Trophoblast cell (in vitro differentiated cells and primary cell): ENCODE results near the gene DKK1.

Experiments used
- DNase-seq, 2 donors: peaks; one replicate each; pipeline ENCODE4 v3.0.0-alpha.2; 2016
- H2AFZ ChIP-seq: 2 replicates; pipeline ENCODE4 v1.6.1; 2013; ENCODE audit warnings: low read length, moderate library complexity, mild to moderate bottlenecking; ENCODE audit not compliant: insufficient read depth, poor library complexity
- H2AK5ac ChIP-seq: 2 replicates; pipeline ENCODE4 v1.6.1; 2013; ENCODE audit warnings: mild to moderate bottlenecking, low read length
- H2BK120ac ChIP-seq: 2 replicates; pipeline ENCODE4 v1.6.1; 2013; ENCODE audit warnings: low read length, mild to moderate bottlenecking, moderate library complexity; ENCODE audit not compliant: insufficient read depth, poor library complexity
- H2BK12ac ChIP-seq: 2 replicates; pipeline ENCODE4 v1.6.1; 2013; ENCODE audit warnings: mild to moderate bottlenecking, low read length, moderate library complexity
- H2BK5ac ChIP-seq: 2 replicates; pipeline ENCODE4 v1.6.1; 2013; ENCODE audit warnings: low read length, low read depth, moderate library complexity, mild to moderate bottlenecking; ENCODE audit not compliant: poor library complexity
- H3K14ac ChIP-seq: 2 replicates; pipeline ENCODE4 v1.6.1; 2013; ENCODE audit warnings: mild to moderate bottlenecking, low read length
- H3K18ac ChIP-seq: 2 replicates; pipeline ENCODE4 v1.6.1; 2013; ENCODE audit warnings: mild to moderate bottlenecking, low read length
- H3K23ac ChIP-seq: 2 replicates; pipeline ENCODE4 v1.6.1; 2013; ENCODE audit warnings: low read length
- H3K27ac ChIP-seq: 2 replicates; pipeline ENCODE4 v1.5.1; 2013; ENCODE audit warnings: low read depth, mild to moderate bottlenecking, inconsistent platforms, low read length, moderate library complexity
- H3K27me3 ChIP-seq: 2 replicates; pipeline ENCODE4 v1.6.1; 2013; ENCODE audit warnings: inconsistent platforms, mild to moderate bottlenecking, low read length, moderate library complexity; ENCODE audit not compliant: insufficient read depth
- H3K36me3 ChIP-seq, 2 experiments: 1 replicate in 1 of 2; 2 replicates in 1 of 2; pipeline ENCODE4 v1.6.1; 2013; ENCODE audit warnings: low read length in 2 of 2, mild to moderate bottlenecking in 2 of 2, moderate library complexity in 1 of 2; ENCODE audit not compliant: insufficient read depth in 2 of 2, control insufficient read depth in 1 of 2
- H3K4ac ChIP-seq: 2 replicates; pipeline ENCODE4 v1.6.1; 2013; ENCODE audit warnings: low read depth, mild to moderate bottlenecking, low read length, moderate library complexity
- H3K4me1 ChIP-seq, 2 experiments: 1 replicate in 1 of 2; 2 replicates in 1 of 2; pipeline ENCODE4 v1.6.1; 2013; ENCODE audit warnings: low read length in 2 of 2, mild to moderate bottlenecking in 2 of 2, moderate library complexity in 1 of 2; ENCODE audit not compliant: insufficient read depth in 2 of 2, control insufficient read depth in 1 of 2
- H3K4me2 ChIP-seq: 2 replicates; pipeline ENCODE4 v1.6.1; 2013; ENCODE audit warnings: inconsistent platforms, mild to moderate bottlenecking, low read length, moderate library complexity
- H3K4me3 ChIP-seq: 2 replicates; pipeline ENCODE4 v1.5.1; 2013; ENCODE audit warnings: mild to moderate bottlenecking, low read depth, low read length, inconsistent platforms
- H3K79me1 ChIP-seq: one replicate; pipeline ENCODE4 v1.6.1; 2013; ENCODE audit warnings: low read length
- H3K79me2 ChIP-seq: 2 replicates; pipeline ENCODE4 v1.6.1; 2013; ENCODE audit warnings: low read length, mild to moderate bottlenecking; ENCODE audit not compliant: control insufficient read depth, insufficient read depth, poor library complexity
- H3K9ac ChIP-seq: 2 replicates; pipeline ENCODE4 v1.6.1; 2013; ENCODE audit warnings: mild to moderate bottlenecking, low read length
- H3K9me3 ChIP-seq: 2 replicates; pipeline ENCODE4 v1.6.1; 2013; ENCODE audit warnings: low read depth, mild to moderate bottlenecking, control low read depth, inconsistent platforms, low read length; ENCODE audit not compliant: insufficient read depth
- H4K12ac ChIP-seq: 2 replicates; pipeline ENCODE4 v1.6.1; 2013; ENCODE audit warnings: low read depth, mild to moderate bottlenecking, low read length, moderate library complexity
- H4K8ac ChIP-seq: 2 replicates; pipeline ENCODE4 v1.6.1; 2013; ENCODE audit warnings: low read depth, mild to moderate bottlenecking, low read length, moderate library complexity
- H4K91ac ChIP-seq: one replicate; pipeline ENCODE4 v1.6.1; 2013; ENCODE audit warnings: low read depth, mild to moderate bottlenecking, low read length, moderate library complexity
- WGBS: extraction: QIAGEN DNeasy Blood & Tissue Kit; methylation state at CpG from one replicate; pipeline ENCODE4 v1.1.7; 2013; ENCODE audit warnings: missing lambda C conversion rate; ENCODE audit not compliant: insufficient read length, insufficient coverage; ENCODE audit errors: extremely low coverage; 5-methylcytosine and 5-hydroxymethylcytosine counted together

DKK1 gene

DNA sequence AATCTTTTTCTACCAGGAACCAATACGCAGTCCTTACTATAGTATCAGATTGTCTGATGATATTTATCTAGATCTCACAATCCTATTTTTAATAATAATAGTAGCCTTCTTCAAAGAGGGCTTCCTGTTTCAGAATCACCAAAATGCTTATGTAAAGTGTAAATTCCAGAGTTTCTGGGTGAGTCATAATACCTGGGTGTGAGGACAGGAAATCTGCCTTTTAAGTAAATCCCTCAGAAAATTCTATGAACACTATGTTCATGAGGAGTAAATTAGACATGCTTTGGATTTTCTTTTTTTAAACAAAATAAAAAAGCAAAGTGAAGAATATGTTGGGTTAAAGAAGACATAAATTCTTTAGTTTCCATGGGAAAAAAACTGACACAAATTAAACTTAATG lies 20.5 kb downstream of the DKK1 start:
- H3K23ac ChIP-seq: no peak overlapping the region
- H3K14ac ChIP-seq: no peak overlapping the region
- no peak overlapping the region for H3K4me3 ChIP-seq
- H3K18ac ChIP-seq: no peak overlapping the region
- DNase-seq: no peak
- H2BK5ac ChIP-seq: no peak overlapping the region
- H3K9me3 ChIP-seq: no peaks in the 10 kb centered on the region
- WGBS: no CpG with 5 or more reads among the region's 1 CpG
- H4K91ac ChIP-seq: no peak overlapping the region
- H2BK120ac ChIP-seq: no peak overlapping the region
- no peak overlapping the region for H2AK5ac ChIP-seq
- H2AFZ ChIP-seq: no peak overlapping the region
- no peak overlapping the region for H4K12ac ChIP-seq
- no peaks in the 10 kb centered on the region for H3K79me1 ChIP-seq
- H3K4ac ChIP-seq: no peak overlapping the region
- no peak overlapping the region for H2BK12ac ChIP-seq
- no peak overlapping the region for H3K9ac ChIP-seq
- no peaks in the 10 kb centered on the region for H3K27me3 ChIP-seq
- H4K8ac ChIP-seq: no peak overlapping the region
- no peaks in the 10 kb centered on the region for H3K36me3 ChIP-seq
- no peaks in the 10 kb centered on the region for H3K79me2 ChIP-seq
- no peak overlapping the region for H3K27ac ChIP-seq
- no peaks in the 10 kb centered on the region for H3K4me1 ChIP-seq
- no peak overlapping the region for H3K4me2 ChIP-seq

DNA sequence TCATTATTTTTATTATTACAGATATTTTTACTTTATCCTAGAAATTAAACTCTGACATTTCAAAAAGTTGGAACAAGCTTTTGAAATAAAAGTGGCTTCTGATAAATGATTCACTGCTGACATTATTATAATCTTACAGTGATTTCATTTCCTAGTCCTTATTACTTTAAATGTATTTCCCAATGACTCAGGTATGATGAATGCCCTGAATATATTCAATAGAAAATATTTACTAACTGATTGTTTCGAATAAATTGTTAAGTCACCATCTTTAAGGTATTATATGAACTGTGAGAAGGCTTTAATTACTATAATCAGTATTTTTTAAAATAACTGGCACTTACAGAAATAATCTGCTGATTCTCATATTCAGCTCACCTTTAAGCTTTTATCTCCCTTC lies 21.6 kb downstream of the DKK1 start:
- Histone ChIP-seq H4K8ac (no peak overlapping the region), H3K9me3 (no peaks in the 10 kb centered on the region), H3K36me3 (no peaks in the 10 kb centered on the region), H3K27ac (no peak overlapping the region), H3K79me1 (no peaks in the 10 kb centered on the region), H2AFZ (no peak overlapping the region), H2BK12ac (no peak overlapping the region), H3K14ac (no peak overlapping the region), H3K4me2 (no peak overlapping the region), H4K12ac (no peak overlapping the region), H3K23ac (no peak overlapping the region), H2AK5ac (no peak overlapping the region), H2BK5ac (no peak overlapping the region), H3K4me3 (no peak overlapping the region), H3K79me2 (no peaks in the 10 kb centered on the region), H3K4me1 (no peaks in the 10 kb centered on the region), H3K18ac (no peak overlapping the region), H3K9ac (no peak overlapping the region), H3K4ac (no peak overlapping the region), H4K91ac (no peak overlapping the region), H3K27me3 (no peaks in the 10 kb centered on the region), H2BK120ac (no peak overlapping the region)
- no CpG with 5 or more reads among the region's 1 CpG for WGBS
- DNase-seq: no peak

- no peaks in the 10 kb centered on the region for H3K4me1 ChIP-seq
- no peak overlapping the region for H3K27ac ChIP-seq
- no peak overlapping the region for H3K18ac ChIP-seq
- WGBS: no CpG with 5 or more reads among the region's 1 CpG
- H3K14ac ChIP-seq: no peak overlapping the region
- H2BK5ac ChIP-seq: no peak overlapping the region
- H3K79me2 ChIP-seq: no peaks in the 10 kb centered on the region
- no peaks in the 10 kb centered on the region for H3K9me3 ChIP-seq
- H2AFZ ChIP-seq: no peak overlapping the region
- H3K4ac ChIP-seq: no peak overlapping the region
- H3K4me3 ChIP-seq: no peak overlapping the region
- H3K79me1 ChIP-seq: no peaks in the 10 kb centered on the region
- DNase-seq: no peak
- H2BK120ac ChIP-seq: no peak overlapping the region
- H4K8ac ChIP-seq: no peak overlapping the region
- H3K23ac ChIP-seq: no peak overlapping the region
- H2AK5ac ChIP-seq: no peak overlapping the region
- H3K36me3 ChIP-seq: no peaks in the 10 kb centered on the region
- H4K91ac ChIP-seq: no peak overlapping the region
- H4K12ac ChIP-seq: no peak overlapping the region
- H3K4me2 ChIP-seq: no peak overlapping the region
- no peak overlapping the region for H3K9ac ChIP-seq
- no peaks in the 10 kb centered on the region for H3K27me3 ChIP-seq
- no peak overlapping the region for H2BK12ac ChIP-seq
Measured at GRCh38 chr10:52337225-52337624, 23.1 kb downstream of the DKK1 start.

GRCh38 chr10:52343439-52343838 lies 29.4 kb downstream of the DKK1 start:
- H2BK5ac ChIP-seq: no peak overlapping the region
- no peaks in the 10 kb centered on the region for H3K4me1 ChIP-seq
- WGBS: no CpG with 5 or more reads among the region's 4 CpGs
- no peak overlapping the region for H2AK5ac ChIP-seq
- no peak overlapping the region for H4K12ac ChIP-seq
- no peak overlapping the region for H3K18ac ChIP-seq
- no peak overlapping the region for H2AFZ ChIP-seq
- H3K23ac ChIP-seq: no peak overlapping the region
- no peak overlapping the region for H3K4me3 ChIP-seq
- no peak overlapping the region for H3K4ac ChIP-seq
- H3K27me3 ChIP-seq: no peaks in the 10 kb centered on the region
- no peak overlapping the region for H2BK120ac ChIP-seq
- H3K27ac ChIP-seq: no peak overlapping the region
- H4K8ac ChIP-seq: no peak overlapping the region
- H3K36me3 ChIP-seq: no peaks in the 10 kb centered on the region
- H2BK12ac ChIP-seq: no peak overlapping the region
- no peaks in the 10 kb centered on the region for H3K79me2 ChIP-seq
- H3K79me1 ChIP-seq: no peaks in the 10 kb centered on the region
- DNase-seq: no peak
- no peak overlapping the region for H3K14ac ChIP-seq
- H3K4me2 ChIP-seq: no peak overlapping the region
- peaks cover 1% of the 10 kb centered on the region for H3K9me3 ChIP-seq
- H3K9ac ChIP-seq: no peak overlapping the region
- H4K91ac ChIP-seq: no peak overlapping the region
